WTC11 (cell line): ENCODE data around the gene ANTKMT. TPM values are rescaled to one million over a fixed set of nuclear protein-coding genes. Genes with fewer than 3 reads are reported as not detected.

ENCODE experiments used
- ATAC-seq: fragments of 200-7000 bp; cut with Tn5 transposase; 2 replicates; pipeline ENCODE4 v1.10.0; 2021; ENCODE audit warnings: mild to moderate bottlenecking, moderate library complexity
- CTCF ChIA-PET: fragments of 300-600 bp; sonication (Branson Sonifier 250); formaldehyde crosslinking; loops from one replicate; lab custom pipeline; 2021; ENCODE audit warnings: antibody characterized with exemption; lab: Charles Lee
- POLR2A ChIA-PET: fragments of 350-600 bp; sonication (Branson Sonifier 250); formaldehyde crosslinking; loops from one replicate; lab custom pipeline; 2021; ENCODE audit warnings: antibody characterized with exemption; lab: Charles Lee
- DNase-seq: peaks from one replicate; pipeline ENCODE4 v3.0.0; 2021; ENCODE audit warnings: low spot score
- H3K27ac Mint-ChIP-seq: 2 replicates; pipeline ENCODE4 v1.8.0; 2021; ENCODE audit warnings: mixed read lengths
- H3K27me3 Mint-ChIP-seq: 2 replicates; pipeline ENCODE4 v1.8.0; 2021; ENCODE audit warnings: low read depth, mild to moderate bottlenecking, moderate library complexity, mixed read lengths
- H3K36me3 Mint-ChIP-seq: 2 replicates; pipeline ENCODE4 v1.8.0; 2021; ENCODE audit warnings: mixed read lengths
- H3K4me1 Mint-ChIP-seq: 2 replicates; pipeline ENCODE4 v1.8.0; 2022; ENCODE audit warnings: mixed read lengths
- H3K4me3 Mint-ChIP-seq: 2 replicates; pipeline ENCODE4 v1.8.0; 2021; ENCODE audit warnings: mild to moderate bottlenecking, moderate library complexity, mixed read lengths
- H3K9me3 Mint-ChIP-seq: 2 replicates; pipeline ENCODE4 v1.8.0; 2021; ENCODE audit warnings: mixed read lengths
- CREM ChIP-seq: sonication (generic); formaldehyde crosslinking; IDR thresholded peaks from 2 replicates; pipeline ENCODE4 v1.8.1; 2022; ENCODE audit warnings: mild to moderate bottlenecking, missing genetic modification reagents, moderate library complexity
- GABPB1 ChIP-seq: sonication (generic); formaldehyde crosslinking; IDR thresholded peaks from 2 replicates; pipeline ENCODE4 v1.8.1; 2023; ENCODE audit warnings: mild to moderate bottlenecking, missing genetic modification reagents
- MXD4 ChIP-seq: fragments of 250-450 bp; sonication (Bioruptor Pico); IDR thresholded peaks from 2 replicates; pipeline ENCODE4 v1.8.0; 2021; ENCODE audit warnings: mild to moderate bottlenecking, moderate library complexity, borderline replicate concordance
- TCF7 ChIP-seq: sonication (generic); formaldehyde crosslinking; IDR thresholded peaks from 2 replicates; pipeline ENCODE4 v1.8.0; 2022; ENCODE audit warnings: mild to moderate bottlenecking, low read depth, missing genetic modification reagents, moderate library complexity
- TEAD1 ChIP-seq: sonication (generic); formaldehyde crosslinking; IDR thresholded peaks from 2 replicates; pipeline ENCODE4 v1.8.0; 2022; ENCODE audit warnings: mild to moderate bottlenecking, missing genetic modification reagents
- TEAD4 ChIP-seq: sonication (generic); formaldehyde crosslinking; IDR thresholded peaks from 2 replicates; pipeline ENCODE4 v1.8.0; 2022; ENCODE audit warnings: mild to moderate bottlenecking, missing genetic modification reagents
- TP53 ChIP-seq: sonication (generic); formaldehyde crosslinking; IDR thresholded peaks from 2 replicates; pipeline ENCODE4 v1.8.1; 2023; ENCODE audit warnings: mild to moderate bottlenecking, missing genetic modification reagents
- ZNF121 ChIP-seq: sonication (generic); formaldehyde crosslinking; IDR thresholded peaks from 2 replicates; pipeline ENCODE4 v1.8.0; 2023; ENCODE audit warnings: missing genetic modification reagents
- ZNF219 ChIP-seq: sonication (generic); formaldehyde crosslinking; IDR thresholded peaks from 2 replicates; pipeline ENCODE4 v1.8.0; 2023; ENCODE audit warnings: missing genetic modification reagents, mild to moderate bottlenecking, borderline replicate concordance
- ZNF263 ChIP-seq: sonication (generic); formaldehyde crosslinking; IDR thresholded peaks from 2 replicates; pipeline ENCODE4 v1.8.1; 2022; ENCODE audit warnings: low read depth, mild to moderate bottlenecking, moderate library complexity, missing genetic modification reagents
- ZNF317 ChIP-seq: sonication (generic); formaldehyde crosslinking; IDR thresholded peaks from 2 replicates; pipeline ENCODE4 v1.8.1; 2023; ENCODE audit warnings: low read depth, mild to moderate bottlenecking, moderate library complexity, missing genetic modification reagents, borderline replicate concordance
- ZNF396 ChIP-seq: fragments of 250-450 bp; sonication (Bioruptor Pico); IDR thresholded peaks from 2 replicates; pipeline ENCODE4 v1.8.0; 2021; ENCODE audit warnings: mild to moderate bottlenecking, moderate library complexity, borderline replicate concordance
- ZNF671 ChIP-seq: fragments of 250-450 bp; sonication (Bioruptor Pico); IDR thresholded peaks from 2 replicates; pipeline ENCODE4 v1.8.0; 2021; ENCODE audit warnings: mild to moderate bottlenecking
- total RNA-seq: library from RNA; stranded (reverse); gene quantifications from 3 replicates; pipeline ENCODE4 v1.2.3, GENCODE V29; 2021
- TF ChIP-seq, protein P1 (sequence below): fragments of 250-450 bp; sonication (Bioruptor Pico); IDR thresholded peaks from 2 replicates; pipeline ENCODE4 v1.9.0; 2021; ENCODE audit warnings: mild to moderate bottlenecking, borderline replicate concordance
- TF ChIP-seq, protein P2 (sequence below): sonication (generic); formaldehyde crosslinking; IDR thresholded peaks from 2 replicates; pipeline ENCODE4 v1.8.0; 2023; ENCODE audit warnings: missing genetic modification reagents
- TF ChIP-seq, protein P3 (sequence below): sonication (generic); formaldehyde crosslinking; IDR thresholded peaks from 2 replicates; pipeline ENCODE4 v1.8.0; 2022; ENCODE audit warnings: mild to moderate bottlenecking, missing genetic modification reagents
- TF ChIP-seq, protein P4 (sequence below): sonication (generic); formaldehyde crosslinking; IDR thresholded peaks from 2 replicates; pipeline ENCODE4 v1.8.1; 2022; ENCODE audit warnings: mild to moderate bottlenecking, missing genetic modification reagents, moderate library complexity, borderline replicate concordance
- TF ChIP-seq, protein P5 (sequence below): sonication (generic); formaldehyde crosslinking; IDR thresholded peaks from 2 replicates; pipeline ENCODE4 v1.8.0; 2022; ENCODE audit warnings: mild to moderate bottlenecking, missing genetic modification reagents
- TF ChIP-seq, protein P6 (sequence below): sonication (generic); formaldehyde crosslinking; IDR thresholded peaks from 2 replicates; pipeline ENCODE4 v1.8.1; 2023; ENCODE audit warnings: mild to moderate bottlenecking, missing genetic modification reagents, moderate library complexity

The ANTKMT gene
- total RNA-seq, 1 experiment from 2014 or later: 40.6 TPM

DNA sequence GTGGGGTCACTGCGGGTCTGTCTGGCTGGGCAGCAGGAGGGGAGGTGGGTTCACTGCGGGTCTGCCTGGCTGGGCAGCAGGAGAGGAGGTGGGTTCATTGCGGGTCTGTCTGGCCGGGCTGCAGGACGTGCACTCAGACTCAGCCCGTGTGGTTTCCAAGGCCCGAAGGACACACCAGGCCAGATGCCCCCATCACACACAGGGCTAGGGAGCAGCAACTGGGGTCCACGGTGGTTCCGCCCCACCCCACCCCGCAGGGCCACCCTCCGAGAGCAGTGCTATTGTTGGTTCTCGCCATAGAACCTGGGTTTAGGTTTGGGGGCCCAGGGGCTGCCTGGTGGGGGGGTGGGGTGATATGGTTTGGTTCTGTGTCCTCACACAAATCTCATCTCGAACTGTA, 25.7 kb downstream of the ANTKMT start (continued):
- TF ChIP-seq, protein P1, sequence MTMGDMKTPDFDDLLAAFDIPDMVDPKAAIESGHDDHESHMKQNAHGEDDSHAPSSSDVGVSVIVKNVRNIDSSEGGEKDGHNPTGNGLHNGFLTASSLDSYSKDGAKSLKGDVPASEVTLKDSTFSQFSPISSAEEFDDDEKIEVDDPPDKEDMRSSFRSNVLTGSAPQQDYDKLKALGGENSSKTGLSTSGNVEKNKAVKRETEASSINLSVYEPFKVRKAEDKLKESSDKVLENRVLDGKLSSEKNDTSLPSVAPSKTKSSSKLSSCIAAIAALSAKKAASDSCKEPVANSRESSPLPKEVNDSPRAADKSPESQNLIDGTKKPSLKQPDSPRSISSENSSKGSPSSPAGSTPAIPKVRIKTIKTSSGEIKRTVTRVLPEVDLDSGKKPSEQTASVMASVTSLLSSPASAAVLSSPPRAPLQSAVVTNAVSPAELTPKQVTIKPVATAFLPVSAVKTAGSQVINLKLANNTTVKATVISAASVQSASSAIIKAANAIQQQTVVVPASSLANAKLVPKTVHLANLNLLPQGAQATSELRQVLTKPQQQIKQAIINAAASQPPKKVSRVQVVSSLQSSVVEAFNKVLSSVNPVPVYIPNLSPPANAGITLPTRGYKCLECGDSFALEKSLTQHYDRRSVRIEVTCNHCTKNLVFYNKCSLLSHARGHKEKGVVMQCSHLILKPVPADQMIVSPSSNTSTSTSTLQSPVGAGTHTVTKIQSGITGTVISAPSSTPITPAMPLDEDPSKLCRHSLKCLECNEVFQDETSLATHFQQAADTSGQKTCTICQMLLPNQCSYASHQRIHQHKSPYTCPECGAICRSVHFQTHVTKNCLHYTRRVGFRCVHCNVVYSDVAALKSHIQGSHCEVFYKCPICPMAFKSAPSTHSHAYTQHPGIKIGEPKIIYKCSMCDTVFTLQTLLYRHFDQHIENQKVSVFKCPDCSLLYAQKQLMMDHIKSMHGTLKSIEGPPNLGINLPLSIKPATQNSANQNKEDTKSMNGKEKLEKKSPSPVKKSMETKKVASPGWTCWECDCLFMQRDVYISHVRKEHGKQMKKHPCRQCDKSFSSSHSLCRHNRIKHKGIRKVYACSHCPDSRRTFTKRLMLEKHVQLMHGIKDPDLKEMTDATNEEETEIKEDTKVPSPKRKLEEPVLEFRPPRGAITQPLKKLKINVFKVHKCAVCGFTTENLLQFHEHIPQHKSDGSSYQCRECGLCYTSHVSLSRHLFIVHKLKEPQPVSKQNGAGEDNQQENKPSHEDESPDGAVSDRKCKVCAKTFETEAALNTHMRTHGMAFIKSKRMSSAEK (CRISPR knock-in tag): no peak
- no peak for TF ChIP-seq TCF7
- no peak for TF ChIP-seq ZNF671 (CRISPR knock-in tag)
- TF ChIP-seq TP53 (CRISPR knock-in tag): no peak
- TF ChIP-seq, protein P2, sequence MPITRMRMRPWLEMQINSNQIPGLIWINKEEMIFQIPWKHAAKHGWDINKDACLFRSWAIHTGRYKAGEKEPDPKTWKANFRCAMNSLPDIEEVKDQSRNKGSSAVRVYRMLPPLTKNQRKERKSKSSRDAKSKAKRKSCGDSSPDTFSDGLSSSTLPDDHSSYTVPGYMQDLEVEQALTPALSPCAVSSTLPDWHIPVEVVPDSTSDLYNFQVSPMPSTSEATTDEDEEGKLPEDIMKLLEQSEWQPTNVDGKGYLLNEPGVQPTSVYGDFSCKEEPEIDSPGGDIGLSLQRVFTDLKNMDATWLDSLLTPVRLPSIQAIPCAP: no peak
- no peak for TF ChIP-seq TEAD4 (CRISPR knock-in tag)

DNA sequence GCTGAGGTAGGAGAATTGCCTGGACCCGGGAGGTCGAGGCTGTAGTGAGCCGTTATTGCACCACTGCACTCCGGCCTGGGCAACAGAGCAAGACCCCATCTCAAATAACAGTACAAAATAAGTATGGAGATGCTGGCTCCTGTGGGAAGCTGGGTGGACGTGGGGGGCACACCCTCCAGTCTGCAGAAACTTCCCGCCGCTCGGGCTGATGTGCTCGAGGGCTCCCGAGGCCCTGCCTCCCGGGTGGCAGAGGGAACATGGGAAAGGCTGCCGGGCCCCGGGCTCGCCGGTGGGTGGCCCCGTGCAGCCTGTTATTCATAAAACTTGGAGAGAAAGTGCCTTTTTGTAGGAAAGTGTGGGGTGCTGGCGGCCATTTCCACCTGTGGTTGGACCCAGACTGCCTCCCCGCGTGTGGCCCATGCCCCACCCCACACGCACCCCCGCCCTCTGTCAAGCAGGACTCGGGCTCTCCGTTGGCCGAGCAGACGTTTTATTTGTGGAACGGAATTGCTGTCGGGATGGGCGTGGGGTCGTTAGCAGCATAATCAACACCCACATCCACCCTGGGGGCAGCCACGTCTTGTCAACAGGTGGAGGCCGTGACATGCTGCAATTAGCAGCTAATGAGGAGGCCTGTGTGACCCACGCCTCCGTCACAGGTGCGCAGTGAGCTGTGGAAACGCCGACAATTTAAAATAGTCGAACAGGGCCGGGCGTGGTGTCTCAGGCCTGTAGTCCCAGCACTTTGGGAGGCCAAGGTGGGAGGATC, 27.2 kb downstream of the ANTKMT start:
- H3K4me3 Mint-ChIP-seq: no peak overlapping the region
- no peaks in the 10 kb centered on the region for H3K27me3 Mint-ChIP-seq
- H3K27ac Mint-ChIP-seq: no peak overlapping the region; the same call in 1 of the 2 replicates
- CTCF ChIA-PET: no interaction called here
- DNase-seq (no peak), ATAC-seq (no peak)
- H3K9me3 Mint-ChIP-seq: no peaks in the 10 kb centered on the region
- POLR2A ChIA-PET: interaction anchor here (0.6 kb wide), 1 partner anchor 39 kb away, joined by 3 read pairs; no protein-coding TSS in a partner anchor
- TF ChIP-seq ZNF317 (CRISPR knock-in tag) (no peak), CREM (CRISPR knock-in tag) (no peak), ZNF121 (peak; percentile 44; the same call in 1 of the 2 replicates)
- no peaks in the 10 kb centered on the region for H3K36me3 Mint-ChIP-seq
- peaks cover 29% of the 10 kb centered on the region for H3K4me1 Mint-ChIP-seq

DNA sequence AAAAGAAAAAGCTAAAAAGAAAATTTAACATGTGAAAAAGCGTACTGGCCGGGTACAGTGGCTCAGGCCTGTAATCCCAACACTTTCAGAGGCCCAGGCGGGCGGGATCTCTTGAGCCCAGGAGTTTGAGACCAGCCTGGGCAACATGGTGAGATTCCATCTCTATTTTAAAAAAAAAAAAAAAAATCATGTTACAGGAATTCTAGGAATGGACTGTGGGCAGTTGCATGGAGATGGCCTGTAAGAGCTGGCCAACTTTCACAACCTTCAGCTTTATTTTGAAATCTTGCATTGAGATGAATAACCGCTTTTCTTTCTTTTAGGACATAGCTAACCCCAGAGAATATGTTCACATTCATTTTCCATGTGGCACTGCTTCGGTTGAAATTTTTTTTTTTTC, 28.1 kb downstream of the ANTKMT start:
- POLR2A ChIA-PET: interaction anchor here (0.6 kb wide), 1 partner anchor 40 kb away, joined by 3 read pairs; no protein-coding TSS in a partner anchor
- TF ChIP-seq, protein P3, sequence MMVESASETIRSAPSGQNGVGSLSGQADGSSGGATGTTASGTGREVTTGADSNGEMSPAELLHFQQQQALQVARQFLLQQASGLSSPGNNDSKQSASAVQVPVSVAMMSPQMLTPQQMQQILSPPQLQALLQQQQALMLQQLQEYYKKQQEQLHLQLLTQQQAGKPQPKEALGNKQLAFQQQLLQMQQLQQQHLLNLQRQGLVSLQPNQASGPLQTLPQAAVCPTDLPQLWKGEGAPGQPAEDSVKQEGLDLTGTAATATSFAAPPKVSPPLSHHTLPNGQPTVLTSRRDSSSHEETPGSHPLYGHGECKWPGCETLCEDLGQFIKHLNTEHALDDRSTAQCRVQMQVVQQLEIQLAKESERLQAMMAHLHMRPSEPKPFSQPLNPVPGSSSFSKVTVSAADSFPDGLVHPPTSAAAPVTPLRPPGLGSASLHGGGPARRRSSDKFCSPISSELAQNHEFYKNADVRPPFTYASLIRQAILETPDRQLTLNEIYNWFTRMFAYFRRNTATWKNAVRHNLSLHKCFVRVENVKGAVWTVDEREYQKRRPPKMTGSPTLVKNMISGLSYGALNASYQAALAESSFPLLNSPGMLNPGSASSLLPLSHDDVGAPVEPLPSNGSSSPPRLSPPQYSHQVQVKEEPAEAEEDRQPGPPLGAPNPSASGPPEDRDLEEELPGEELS: no peak
- TF ChIP-seq, protein P4, sequence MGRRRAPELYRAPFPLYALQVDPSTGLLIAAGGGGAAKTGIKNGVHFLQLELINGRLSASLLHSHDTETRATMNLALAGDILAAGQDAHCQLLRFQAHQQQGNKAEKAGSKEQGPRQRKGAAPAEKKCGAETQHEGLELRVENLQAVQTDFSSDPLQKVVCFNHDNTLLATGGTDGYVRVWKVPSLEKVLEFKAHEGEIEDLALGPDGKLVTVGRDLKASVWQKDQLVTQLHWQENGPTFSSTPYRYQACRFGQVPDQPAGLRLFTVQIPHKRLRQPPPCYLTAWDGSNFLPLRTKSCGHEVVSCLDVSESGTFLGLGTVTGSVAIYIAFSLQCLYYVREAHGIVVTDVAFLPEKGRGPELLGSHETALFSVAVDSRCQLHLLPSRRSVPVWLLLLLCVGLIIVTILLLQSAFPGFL (CRISPR knock-in tag): no peak
- TF ChIP-seq, protein P5, sequence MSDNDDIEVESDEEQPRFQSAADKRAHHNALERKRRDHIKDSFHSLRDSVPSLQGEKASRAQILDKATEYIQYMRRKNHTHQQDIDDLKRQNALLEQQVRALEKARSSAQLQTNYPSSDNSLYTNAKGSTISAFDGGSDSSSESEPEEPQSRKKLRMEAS (CRISPR knock-in tag): no peak
- TF ChIP-seq, protein P6, sequence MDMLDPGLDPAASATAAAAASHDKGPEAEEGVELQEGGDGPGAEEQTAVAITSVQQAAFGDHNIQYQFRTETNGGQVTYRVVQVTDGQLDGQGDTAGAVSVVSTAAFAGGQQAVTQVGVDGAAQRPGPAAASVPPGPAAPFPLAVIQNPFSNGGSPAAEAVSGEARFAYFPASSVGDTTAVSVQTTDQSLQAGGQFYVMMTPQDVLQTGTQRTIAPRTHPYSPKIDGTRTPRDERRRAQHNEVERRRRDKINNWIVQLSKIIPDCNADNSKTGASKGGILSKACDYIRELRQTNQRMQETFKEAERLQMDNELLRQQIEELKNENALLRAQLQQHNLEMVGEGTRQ: no peak
- TF ChIP-seq ZNF263 (CRISPR knock-in tag) (no peak), GABPB1 (no peak), ZNF396 (CRISPR knock-in tag) (no peak), MXD4 (CRISPR knock-in tag) (no peak), ZNF317 (CRISPR knock-in tag) (no peak), ZNF219 (CRISPR knock-in tag) (no peak), TEAD1 (CRISPR knock-in tag) (no peak)
- TF ChIP-seq, protein P2: no peak

More for the DNA sequence above, 28.1 kb downstream of the ANTKMT start:
- H3K27ac Mint-ChIP-seq: no peak overlapping the region
- peaks cover 30% of the 10 kb centered on the region for H3K4me1 Mint-ChIP-seq
- ATAC-seq: no peak
- no peaks in the 10 kb centered on the region for H3K36me3 Mint-ChIP-seq
- CTCF ChIA-PET: interaction anchor here (0.6 to 3.5 kb wide), 5 partner anchors 8 to 248 kb away, joined by 3 to 21 read pairs (median 3); partner anchors contain the start of genes CHTF18, CIAO3 and RPUSD1
- H3K27me3 Mint-ChIP-seq: no peaks in the 10 kb centered on the region
- DNase-seq: no peak
- H3K4me3 Mint-ChIP-seq: no peak overlapping the region
- H3K9me3 Mint-ChIP-seq: no peaks in the 10 kb centered on the region
